Spleen (tissue), 3 donors: Measurements from ENCODE around the gene IFNL2.

Experiments used
- POLR2A ChIP-seq, 3 donors: fragments of 450-650 bp; IDR thresholded peaks; one replicate each; pipeline ENCODE4 v1.5.1; 2017; ENCODE audit warnings: antibody characterized with exemption in 3 of 3, mild to moderate bottlenecking in 1 of 3
- POLR2AphosphoS5 ChIP-seq, 3 donors: sonication (generic); formaldehyde crosslinking; IDR thresholded peaks; one replicate each; pipeline ENCODE4 v1.5.1; 2017; ENCODE audit warnings: antibody characterized with exemption in 3 of 3

DNA sequence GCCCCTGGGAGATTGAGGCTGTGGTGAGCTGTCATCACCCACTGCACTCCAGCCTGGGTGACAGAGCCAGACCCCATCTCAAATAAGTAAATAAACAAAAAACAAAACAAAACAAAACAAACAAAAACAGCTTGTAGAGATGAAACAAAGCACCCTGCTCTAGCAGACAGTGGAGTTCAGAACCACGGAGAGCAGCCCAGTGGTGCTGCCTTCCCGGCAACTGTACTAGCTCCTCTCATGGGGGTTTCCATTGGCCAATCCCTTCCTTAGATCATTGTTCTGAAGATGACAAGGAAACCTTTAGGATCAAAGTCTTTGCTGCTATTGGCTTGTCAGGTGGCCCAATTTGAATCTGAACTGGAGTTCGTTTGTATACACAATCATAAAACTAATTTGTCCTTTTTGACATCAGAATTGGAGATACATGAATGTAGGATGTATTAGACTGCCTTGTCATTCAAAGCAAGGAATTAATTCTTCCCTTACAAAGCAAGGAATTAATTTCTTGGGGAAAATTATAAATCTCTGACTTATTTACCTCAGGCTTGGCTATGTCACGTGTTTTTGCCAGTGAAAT is 44.4 kb upstream of the IFNL2 start:
- TF ChIP-seq POLR2AphosphoS5 (IDR thresholded peaks at IDR 0.05) = no peak
- TF ChIP-seq POLR2A (IDR thresholded peaks at IDR 0.05) = no peak
